Measurements from ENCODE around the gene MBP.

MBP gene

GRCh38 chr18:77077401-77077800 lies 55.2 kb downstream of the MBP start:
- Histone ChIP-seq H3K27ac (ENCODE audit: low read depth, low read length, severe bottlenecking) (no peak overlapping the region), H3K36me3 (ENCODE audit: control insufficient read depth, insufficient read depth, low read length) (no peaks in the 10 kb centered on the region), H3K4me1 (ENCODE audit: control insufficient read depth, insufficient read depth, low read length, poor library complexity, severe bottlenecking) (peaks cover 8% of the 10 kb centered on the region), H3K4me3 (ENCODE audit: extremely low read depth, insufficient read depth, low read length, poor library complexity, severe bottlenecking) (no peak overlapping the region), H3K9me3 (ENCODE audit: control insufficient read depth, low read length) (no peaks in the 10 kb centered on the region)
- WGBS, 2 experiments (ENCODE audit: insufficient coverage in 2 of 2): 92% methylated on average over 2 to 6 of the region's 7 CpGs

GRCh38 chr18:77076111-77076510 lies 56.5 kb downstream of the MBP start:
- Histone ChIP-seq H3K9me3 (ENCODE audit: control insufficient read depth, low read length) (no peaks in the 10 kb centered on the region), H3K27ac (ENCODE audit: low read depth, low read length, severe bottlenecking) (no peak overlapping the region), H3K36me3 (ENCODE audit: control insufficient read depth, insufficient read depth, low read length) (no peaks in the 10 kb centered on the region), H3K4me3 (ENCODE audit: extremely low read depth, insufficient read depth, low read length, poor library complexity, severe bottlenecking) (no peak overlapping the region), H3K4me1 (ENCODE audit: control insufficient read depth, insufficient read depth, low read length, poor library complexity, severe bottlenecking) (peaks cover 21% of the 10 kb centered on the region)
- 76 to 78% methylated on average over 9 of the region's 9 CpGs for WGBS, 2 experiments (ENCODE audit: insufficient coverage in 2 of 2)

DNA sequence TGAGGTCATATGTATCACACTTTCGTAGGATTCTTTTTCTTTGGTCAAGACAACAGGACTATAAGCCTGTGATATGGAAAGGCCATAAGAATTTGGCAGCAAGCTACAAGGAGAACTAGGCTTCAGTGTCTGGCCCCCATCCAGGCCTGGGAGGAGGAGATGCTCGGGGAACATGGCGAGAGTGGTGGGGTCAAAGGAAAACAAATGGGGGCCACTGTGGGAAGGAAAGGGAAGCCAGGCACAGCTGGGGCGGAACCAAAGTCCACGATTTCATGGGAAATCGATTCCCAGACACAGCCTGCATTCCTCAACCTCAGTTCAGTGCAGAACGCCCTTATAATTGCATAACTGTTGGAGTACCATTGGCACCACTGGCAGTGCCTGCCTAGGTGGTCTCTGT lies 58.2 kb downstream of the MBP start:
- 87 to 98% methylated on average over 6 to 7 of the region's 7 CpGs for WGBS, 2 experiments (ENCODE audit: insufficient coverage in 2 of 2)

DNA sequence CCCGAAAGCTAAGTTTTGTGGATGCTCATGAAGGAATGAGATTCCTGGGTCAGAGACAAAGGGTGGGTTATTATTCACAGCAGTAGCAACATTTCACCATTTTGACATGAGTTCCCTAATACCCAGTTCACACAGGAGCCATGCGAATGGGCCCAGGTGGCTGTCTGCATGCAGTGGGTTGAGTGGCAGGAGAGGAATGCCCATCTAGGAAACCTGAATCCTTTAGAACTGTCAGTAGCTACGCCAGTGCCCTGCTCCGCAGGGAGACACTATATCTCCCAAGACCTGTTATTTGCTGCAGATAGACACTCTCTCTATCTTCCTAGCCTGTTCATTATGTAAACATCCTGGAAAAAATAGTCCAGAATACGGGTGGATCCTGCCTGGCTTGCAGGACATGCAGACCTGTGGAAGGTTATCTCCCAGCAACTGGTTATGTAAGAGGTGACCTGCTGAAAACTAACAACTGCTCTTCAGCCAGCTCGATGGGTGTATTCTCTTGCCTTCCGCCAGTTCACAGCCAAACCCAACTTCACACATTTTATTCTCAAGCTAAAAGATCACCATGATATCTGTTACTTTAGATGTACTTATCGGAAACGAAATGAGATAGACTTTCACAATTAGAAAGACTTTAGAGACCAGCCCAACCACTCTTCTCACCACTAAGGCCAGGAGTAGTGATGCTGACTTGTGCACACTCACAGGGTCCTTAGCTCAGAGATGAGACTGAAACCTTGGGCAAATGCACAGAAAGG lies 59.1 kb downstream of the MBP start:
- H3K4me1 ChIP-seq (ENCODE audit: control insufficient read depth, insufficient read depth, low read length, poor library complexity, severe bottlenecking): peaks cover 34% of the 10 kb centered on the region
- H3K4me3 ChIP-seq (ENCODE audit: extremely low read depth, insufficient read depth, low read length, poor library complexity, severe bottlenecking): no peak overlapping the region
- no peaks in the 10 kb centered on the region for H3K9me3 ChIP-seq (ENCODE audit: control insufficient read depth, low read length)
- H3K36me3 ChIP-seq (ENCODE audit: control insufficient read depth, insufficient read depth, low read length): no peaks in the 10 kb centered on the region
- 97 to 98% methylated on average over 6 to 8 of the region's 9 CpGs for WGBS, 2 experiments (ENCODE audit: insufficient coverage in 2 of 2)
- no peak overlapping the region for H3K27ac ChIP-seq (ENCODE audit: low read depth, low read length, severe bottlenecking)

More for the DNA sequence above, 58.2 kb downstream of the MBP start:
- Histone ChIP-seq H3K9me3 (ENCODE audit: control insufficient read depth, low read length) (no peaks in the 10 kb centered on the region), H3K36me3 (ENCODE audit: control insufficient read depth, insufficient read depth, low read length) (no peaks in the 10 kb centered on the region), H3K27ac (ENCODE audit: low read depth, low read length, severe bottlenecking) (no peak overlapping the region), H3K4me1 (ENCODE audit: control insufficient read depth, insufficient read depth, low read length, poor library complexity, severe bottlenecking) (peaks cover 25% of the 10 kb centered on the region), H3K4me3 (ENCODE audit: extremely low read depth, insufficient read depth, low read length, poor library complexity, severe bottlenecking) (no peak overlapping the region)

DNA sequence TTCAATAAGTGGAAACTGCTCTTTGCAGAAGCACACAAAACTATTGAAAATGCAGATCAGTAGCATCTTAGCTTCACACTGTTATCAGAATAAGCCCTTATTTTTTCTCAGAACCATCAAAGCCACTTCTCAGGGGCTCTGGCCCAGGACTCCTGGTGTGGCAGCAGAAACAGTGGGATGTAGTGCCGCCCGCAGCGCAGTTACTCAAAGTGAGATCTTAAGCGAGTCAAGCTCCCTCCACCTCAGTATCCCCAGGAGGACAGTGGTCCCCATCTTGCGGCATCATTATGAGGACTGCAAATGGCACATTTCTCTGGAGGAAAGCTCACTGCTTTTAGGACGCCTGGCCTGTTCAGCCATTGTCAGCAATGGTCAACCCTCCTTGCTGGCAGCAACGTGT lies 60.0 kb downstream of the MBP start:
- WGBS, 2 experiments (ENCODE audit: insufficient coverage in 2 of 2): 89 to 97% methylated on average over 7 of the region's 7 CpGs
- no peaks in the 10 kb centered on the region for H3K9me3 ChIP-seq (ENCODE audit: control insufficient read depth, low read length)
- H3K27ac ChIP-seq (ENCODE audit: low read depth, low read length, severe bottlenecking): no peak overlapping the region
- no peak overlapping the region for H3K4me3 ChIP-seq (ENCODE audit: extremely low read depth, insufficient read depth, low read length, poor library complexity, severe bottlenecking)
- peaks cover 38% of the 10 kb centered on the region for H3K4me1 ChIP-seq (ENCODE audit: control insufficient read depth, insufficient read depth, low read length, poor library complexity, severe bottlenecking)
- H3K36me3 ChIP-seq (ENCODE audit: control insufficient read depth, insufficient read depth, low read length): no peaks in the 10 kb centered on the region

DNA sequence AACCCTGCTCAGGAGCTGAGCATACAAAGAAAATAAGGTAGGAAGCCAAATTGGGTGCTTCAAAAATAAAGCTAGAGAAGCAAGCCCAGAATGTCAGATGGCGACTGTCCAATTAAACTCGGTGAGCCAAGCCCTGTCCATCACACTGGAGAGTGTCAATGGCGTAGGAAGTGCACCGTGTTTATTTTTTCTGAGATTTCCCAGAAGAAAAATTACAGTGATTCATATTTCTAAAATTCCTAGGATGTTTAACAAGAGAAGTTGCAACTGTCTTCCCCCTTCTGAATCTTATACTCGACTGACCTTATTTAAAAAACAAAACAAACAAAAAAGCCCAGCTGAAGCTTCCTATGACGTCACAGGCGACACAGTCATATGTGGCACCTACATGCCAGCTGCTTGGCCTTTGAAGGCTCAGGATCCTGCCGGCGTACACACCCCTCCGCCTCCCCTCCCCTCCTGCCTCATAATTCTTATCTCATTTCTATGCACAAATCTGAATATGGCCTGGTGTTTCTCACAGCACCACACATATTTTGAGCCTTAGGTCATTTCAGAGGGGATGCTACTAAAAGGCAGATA lies 60.8 kb downstream of the MBP start:
- no peaks in the 10 kb centered on the region for H3K36me3 ChIP-seq (ENCODE audit: control insufficient read depth, insufficient read depth, low read length)
- no peaks in the 10 kb centered on the region for H3K9me3 ChIP-seq (ENCODE audit: control insufficient read depth, low read length)
- H3K27ac ChIP-seq (ENCODE audit: low read depth, low read length, severe bottlenecking): no peak overlapping the region
- H3K4me1 ChIP-seq (ENCODE audit: control insufficient read depth, insufficient read depth, low read length, poor library complexity, severe bottlenecking): peaks cover 45% of the 10 kb centered on the region
- H3K4me3 ChIP-seq (ENCODE audit: extremely low read depth, insufficient read depth, low read length, poor library complexity, severe bottlenecking): no peak overlapping the region
- 88 to 98% methylated on average over 8 to 9 of the region's 10 CpGs for WGBS, 2 experiments (ENCODE audit: insufficient coverage in 2 of 2)

DNA sequence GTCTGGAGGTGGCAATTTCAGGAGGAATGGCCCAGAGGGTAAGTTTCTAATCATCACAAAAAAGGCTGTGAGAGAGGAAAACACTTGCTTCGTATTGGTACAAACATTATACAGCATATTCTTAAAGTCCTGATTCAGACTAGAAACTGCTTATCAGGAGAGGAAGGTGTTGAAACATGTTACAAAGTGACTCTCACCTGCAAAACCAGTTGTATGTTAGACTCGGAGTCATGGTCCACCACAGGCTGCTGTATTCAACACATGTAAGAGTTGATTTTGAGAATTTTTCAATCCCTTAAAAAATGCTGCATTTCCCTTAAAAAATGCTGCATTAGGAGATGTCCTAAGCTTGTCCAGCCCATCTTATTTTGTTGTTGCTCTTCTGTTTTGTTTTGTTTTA lies 61.5 kb downstream of the MBP start:
- no peak overlapping the region for H3K27ac ChIP-seq (ENCODE audit: low read depth, low read length, severe bottlenecking)
- WGBS, 2 experiments (ENCODE audit: insufficient coverage in 2 of 2): 100% methylated on average over 1 of the region's 2 CpGs
- H3K36me3 ChIP-seq (ENCODE audit: control insufficient read depth, insufficient read depth, low read length): no peaks in the 10 kb centered on the region
- no peak overlapping the region for H3K4me3 ChIP-seq (ENCODE audit: extremely low read depth, insufficient read depth, low read length, poor library complexity, severe bottlenecking)
- H3K9me3 ChIP-seq (ENCODE audit: control insufficient read depth, low read length): no peaks in the 10 kb centered on the region
- peaks cover 50% of the 10 kb centered on the region for H3K4me1 ChIP-seq (ENCODE audit: control insufficient read depth, insufficient read depth, low read length, poor library complexity, severe bottlenecking)

DNA sequence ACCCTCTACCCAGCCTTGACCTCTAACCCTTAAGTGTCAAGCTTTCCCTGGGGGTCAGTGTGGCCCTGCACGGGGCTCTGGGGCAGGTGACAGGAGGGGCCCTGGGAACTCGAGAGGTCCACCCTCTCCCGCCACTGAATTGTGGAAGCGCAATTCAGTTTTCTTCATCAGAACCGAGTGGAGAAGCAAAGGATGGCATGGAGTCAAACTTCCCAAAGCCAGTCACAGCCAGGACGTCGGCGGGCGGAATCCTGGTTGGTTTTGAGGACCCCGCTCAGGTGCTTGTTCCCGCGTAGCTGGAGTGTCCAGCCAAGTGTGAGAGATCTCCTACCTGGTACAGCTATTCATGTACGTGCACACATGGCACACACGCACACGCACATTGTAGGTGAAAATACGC lies 62.0 kb downstream of the MBP start:
- no peaks in the 10 kb centered on the region for H3K36me3 ChIP-seq (ENCODE audit: control insufficient read depth, insufficient read depth, low read length)
- H3K4me1 ChIP-seq (ENCODE audit: control insufficient read depth, insufficient read depth, low read length, poor library complexity, severe bottlenecking): peaks cover 54% of the 10 kb centered on the region
- WGBS, 2 experiments (ENCODE audit: insufficient coverage in 2 of 2): 92 to 98% methylated on average over 12 to 14 of the region's 16 CpGs
- H3K4me3 ChIP-seq (ENCODE audit: extremely low read depth, insufficient read depth, low read length, poor library complexity, severe bottlenecking): no peak overlapping the region
- H3K9me3 ChIP-seq (ENCODE audit: control insufficient read depth, low read length): no peaks in the 10 kb centered on the region
- H3K27ac ChIP-seq (ENCODE audit: low read depth, low read length, severe bottlenecking): no peak overlapping the region

DNA sequence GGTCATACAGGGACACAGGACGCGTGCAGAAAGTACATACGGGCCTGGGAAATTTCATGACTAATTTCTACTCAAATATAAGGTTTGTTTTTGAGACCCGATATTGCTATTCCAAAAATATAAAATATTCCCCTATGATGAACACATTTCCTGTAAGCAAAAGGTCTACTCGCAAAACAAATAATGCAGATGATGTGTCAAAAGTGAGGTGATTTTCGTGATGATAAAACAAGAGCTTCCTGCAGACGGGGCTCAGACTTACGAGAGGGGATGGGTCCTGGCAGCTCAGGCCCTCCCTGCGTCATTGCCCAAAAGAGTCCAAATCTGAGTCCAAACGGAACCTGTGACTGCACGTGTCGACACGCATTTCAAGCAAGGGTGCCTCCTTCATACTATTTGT lies 62.7 kb downstream of the MBP start:
- Histone ChIP-seq H3K4me3 (ENCODE audit: extremely low read depth, insufficient read depth, low read length, poor library complexity, severe bottlenecking) (no peak overlapping the region), H3K4me1 (ENCODE audit: control insufficient read depth, insufficient read depth, low read length, poor library complexity, severe bottlenecking) (peaks cover 60% of the 10 kb centered on the region), H3K9me3 (ENCODE audit: control insufficient read depth, low read length) (no peaks in the 10 kb centered on the region), H3K27ac (ENCODE audit: low read depth, low read length, severe bottlenecking) (no peak overlapping the region), H3K36me3 (ENCODE audit: control insufficient read depth, insufficient read depth, low read length) (no peaks in the 10 kb centered on the region)
- 93% methylated on average over 7 to 11 of the region's 13 CpGs for WGBS, 2 experiments (ENCODE audit: insufficient coverage in 2 of 2)

DNA sequence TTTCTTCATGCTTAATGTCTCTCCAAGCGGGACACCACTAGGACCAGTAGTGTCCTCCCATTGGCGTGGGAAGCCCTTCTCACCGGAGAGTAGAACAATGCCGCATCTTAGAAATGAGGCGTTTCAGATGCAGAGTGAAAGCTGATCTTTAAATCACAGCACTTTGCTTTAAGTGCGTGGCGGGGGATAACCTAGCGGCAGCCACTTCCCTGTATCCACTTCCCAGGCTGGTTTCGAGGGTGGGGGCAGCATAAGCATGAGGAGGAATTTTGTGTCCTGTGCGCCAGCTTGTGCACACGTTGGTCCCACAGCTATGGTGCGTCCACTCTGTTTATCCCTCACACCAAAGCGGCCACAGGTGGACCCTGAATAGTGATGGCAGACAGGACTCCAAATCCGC lies 63.1 kb downstream of the MBP start:
- 85 to 87% methylated on average over 10 to 12 of the region's 14 CpGs for WGBS, 2 experiments (ENCODE audit: insufficient coverage in 2 of 2)
- Histone ChIP-seq H3K4me1 (ENCODE audit: control insufficient read depth, insufficient read depth, low read length, poor library complexity, severe bottlenecking) (peaks cover 62% of the 10 kb centered on the region), H3K27ac (ENCODE audit: low read depth, low read length, severe bottlenecking) (no peak overlapping the region), H3K9me3 (ENCODE audit: control insufficient read depth, low read length) (no peaks in the 10 kb centered on the region), H3K4me3 (ENCODE audit: extremely low read depth, insufficient read depth, low read length, poor library complexity, severe bottlenecking) (no peak overlapping the region), H3K36me3 (ENCODE audit: control insufficient read depth, insufficient read depth, low read length) (no peaks in the 10 kb centered on the region)

Measured in mesodermal cell (in vitro differentiated cells).